SIG-M5 treated with dmso at 0.1 percent for 504 hours (cell line): ENCODE data around the gene GLO1.
"Not testable (repeated sequence)": the region's sequence is repeated elsewhere in the genome, so short reads cannot be mapped to it uniquely, and the experiment has no call there.

Experiments used
- DNase-seq: peaks from one replicate; lab custom pipeline; 2025; ENCODE audit not compliant: unreplicated experiment; lab: John Stamatoyannopoulos, UW

Gene GLO1

DNA sequence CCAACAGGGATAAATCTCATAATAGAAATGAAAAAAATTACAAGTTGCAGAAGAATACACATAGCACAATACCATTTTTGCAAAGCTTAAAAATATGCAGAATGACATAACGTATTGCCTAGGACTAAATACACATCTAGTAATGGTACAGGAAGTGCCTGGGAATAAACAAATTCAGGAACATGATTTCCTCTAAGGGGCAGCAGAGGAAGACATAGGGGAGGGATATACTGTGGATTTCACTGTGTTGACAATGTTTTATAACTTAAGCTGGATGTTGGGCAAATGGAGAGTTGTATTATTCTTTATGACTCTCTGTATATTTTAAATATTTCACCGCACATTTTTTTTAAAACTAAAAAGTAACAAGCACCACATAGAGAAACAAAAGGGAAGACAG lies 5.6 kb upstream of the GLO1 start:
- DNase-seq = no peak

GRCh38 chr6:38705924-38706323 lies 3.0 kb upstream of the GLO1 start:
- no peak for DNase-seq

DNA sequence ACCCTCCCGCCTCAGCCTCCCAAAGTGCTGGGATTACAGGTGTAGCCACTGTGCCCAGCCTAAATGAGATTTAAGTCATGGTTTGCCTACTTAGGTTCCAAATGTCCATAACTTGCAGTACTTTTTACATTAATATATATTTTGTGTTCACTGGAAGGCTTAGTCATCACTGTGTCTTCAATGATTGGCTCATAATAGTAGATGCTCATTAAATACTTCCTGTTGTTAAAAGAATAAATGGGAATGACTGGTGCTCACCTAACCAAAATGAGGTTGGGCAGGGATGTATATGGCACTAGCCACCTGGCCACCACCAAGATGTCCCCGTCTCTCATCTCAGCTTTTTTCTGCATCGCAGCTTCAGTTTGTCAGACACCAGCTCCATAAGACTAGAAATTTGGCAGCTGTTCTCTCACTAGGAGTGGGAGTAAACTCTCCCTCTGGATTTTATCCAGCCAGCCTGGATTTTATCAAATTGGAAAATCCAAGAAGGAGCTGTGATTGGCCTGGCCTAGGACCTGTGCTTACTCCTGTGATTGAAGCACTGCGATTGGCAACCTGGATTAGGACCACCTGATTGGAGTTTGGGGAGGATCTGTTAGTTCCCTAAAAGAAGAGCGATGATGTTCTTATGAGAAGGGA lies 1.1 kb upstream of the GLO1 start:
- DNase-seq = no peak

DNA sequence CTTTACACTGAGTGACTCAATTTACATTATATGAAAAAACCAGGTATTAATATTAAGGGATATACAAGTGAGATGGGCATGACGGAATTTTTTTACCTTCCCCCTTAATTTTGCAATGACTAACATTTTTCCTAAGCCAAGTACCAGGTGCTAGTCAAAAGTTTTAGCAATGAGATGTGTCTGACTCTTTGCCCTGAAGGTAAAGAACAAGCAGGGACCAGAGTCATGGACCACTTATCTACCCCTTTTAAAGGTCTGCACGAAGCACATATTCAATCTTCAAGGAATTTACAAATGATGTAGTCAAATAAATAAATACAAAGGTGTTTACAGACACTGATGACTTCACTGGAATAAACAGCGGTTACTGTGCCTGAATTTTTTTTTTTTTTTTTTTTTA lies 1.4 kb downstream of the GLO1 start:
- no peak for DNase-seq

DNA sequence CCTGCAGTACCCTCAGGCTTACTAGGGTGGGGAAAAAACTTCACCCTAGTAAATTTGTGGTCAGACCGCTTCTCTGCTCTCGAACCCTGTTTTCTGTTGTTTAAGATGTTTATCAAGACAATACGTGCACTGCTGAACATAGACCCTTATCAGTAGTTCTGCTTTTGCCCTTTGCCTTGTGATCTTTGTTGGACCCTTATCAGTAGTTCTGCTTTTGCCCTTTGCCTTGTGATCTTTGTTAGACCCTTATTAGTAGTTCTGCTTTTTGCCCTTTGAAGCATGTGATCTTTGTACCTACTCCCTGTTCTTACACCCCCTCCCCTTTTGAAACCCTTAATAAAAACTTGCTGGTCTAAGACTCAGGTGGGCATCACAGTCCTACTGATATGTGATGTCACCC lies 3.2 kb downstream of the GLO1 start:
- DNase-seq = not testable (repeated sequence)

DNA sequence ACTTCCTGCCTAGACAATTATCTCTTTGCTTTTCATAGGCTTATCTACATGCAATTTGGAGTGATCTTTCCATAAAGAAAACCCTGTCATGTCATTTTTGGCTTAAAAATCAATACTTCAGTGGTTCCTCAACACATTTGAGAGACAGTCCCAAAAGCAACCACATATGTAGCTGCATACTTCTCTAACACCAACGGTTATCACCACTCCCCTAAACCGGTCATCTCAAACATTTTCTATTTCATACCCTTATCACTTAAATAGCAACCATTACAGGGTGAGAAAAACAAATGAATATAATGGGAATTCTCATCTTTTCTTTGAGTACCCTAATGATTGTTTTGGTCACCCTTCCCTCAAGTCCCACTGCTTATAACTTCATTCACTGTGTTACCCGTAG lies 5.1 kb downstream of the GLO1 start:
- DNase-seq = no peak

DNA sequence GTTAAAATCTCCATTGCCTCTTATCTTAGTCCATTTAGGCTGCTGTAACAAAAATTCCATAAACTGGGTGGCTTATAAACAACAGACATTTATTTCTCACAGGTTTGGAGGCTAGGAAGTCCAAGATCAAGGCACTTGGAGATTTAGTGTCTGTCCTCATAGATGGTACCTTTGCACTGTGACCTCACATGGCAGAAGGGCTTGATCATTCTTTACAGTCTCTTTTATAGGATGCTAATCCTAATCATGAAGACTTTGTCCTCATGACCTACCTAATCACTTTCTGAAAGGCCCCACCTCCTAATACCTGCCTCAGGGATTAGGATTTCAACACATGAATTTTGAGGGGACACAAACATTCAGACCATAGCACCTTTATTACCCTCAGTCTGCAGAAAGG lies 6.6 kb downstream of the GLO1 start:
- DNase-seq = no peak

DNA sequence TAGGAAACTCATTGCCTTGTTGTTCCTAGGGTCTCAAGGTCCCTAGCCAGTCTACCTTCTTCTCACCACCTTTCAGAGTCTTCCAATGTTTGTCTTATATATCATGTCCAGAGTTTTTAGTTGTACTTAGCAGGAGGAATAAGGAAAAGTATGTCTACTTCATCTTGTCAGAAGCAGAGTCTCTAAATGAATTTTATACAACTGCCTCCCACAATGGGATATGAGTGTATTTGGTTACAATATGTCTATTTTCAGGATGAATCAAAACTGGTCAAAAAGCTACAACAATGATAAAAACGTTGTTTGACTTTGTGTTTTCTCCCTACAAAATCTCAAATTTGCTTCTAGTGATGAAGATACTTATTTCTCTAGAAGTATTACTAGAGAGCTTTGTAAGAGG lies 7.0 kb downstream of the GLO1 start:
- no peak for DNase-seq

GRCh38 chr6:38695227-38695900 lies 7.6 kb downstream of the GLO1 start:
- no peak for DNase-seq

GRCh38 chr6:38688579-38689087 lies 14.3 kb downstream of the GLO1 start:
- DNase-seq = no peak

- no peak for DNase-seq
Observed at GRCh38 chr6:38687549-38687948, 15.4 kb downstream of the GLO1 start.

- DNase-seq = no peak
Observed at GRCh38 chr6:38687043-38687353, 15.9 kb downstream of the GLO1 start.

DNA sequence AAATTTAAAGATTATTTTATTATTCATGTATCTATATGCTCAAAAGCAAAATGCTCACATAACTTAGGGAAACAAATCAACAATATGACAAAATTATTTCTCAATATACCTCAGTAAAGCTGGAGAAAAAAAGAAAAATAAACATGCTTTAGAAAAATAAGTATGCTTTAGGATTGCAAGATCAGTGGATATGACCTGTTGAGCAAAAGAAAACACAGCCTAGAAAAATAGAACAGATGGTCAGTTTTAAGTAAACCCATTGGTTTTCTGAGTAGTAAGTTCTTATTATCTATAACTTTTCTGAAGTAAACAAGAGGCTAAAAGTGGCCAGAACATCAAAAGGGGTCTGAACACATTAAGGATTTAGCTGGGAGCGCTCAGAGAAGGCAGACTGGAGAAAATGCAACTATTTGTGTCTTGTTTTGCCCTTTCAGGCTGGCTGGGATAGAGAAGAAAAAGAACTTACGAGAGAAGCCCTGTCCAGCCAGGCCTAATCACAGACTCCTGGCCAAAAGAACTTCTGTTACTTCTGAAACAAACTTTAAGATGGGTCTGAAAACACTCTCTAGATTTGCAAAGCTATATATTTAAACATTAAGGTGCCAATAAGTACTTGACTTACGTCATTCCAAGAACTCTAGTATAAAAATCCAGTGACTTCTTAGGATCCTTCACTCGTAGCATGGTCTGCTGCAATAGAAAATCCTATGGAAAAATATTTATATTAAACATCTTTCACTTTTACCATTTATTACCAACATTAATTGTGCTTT lies 16.5 kb downstream of the GLO1 start:
- no peak for DNase-seq

- no peak for DNase-seq
Observed at GRCh38 chr6:38684904-38685303, 18.0 kb downstream of the GLO1 start.

GRCh38 chr6:38684237-38684636 lies 18.7 kb downstream of the GLO1 start:
- no peak for DNase-seq

DNA sequence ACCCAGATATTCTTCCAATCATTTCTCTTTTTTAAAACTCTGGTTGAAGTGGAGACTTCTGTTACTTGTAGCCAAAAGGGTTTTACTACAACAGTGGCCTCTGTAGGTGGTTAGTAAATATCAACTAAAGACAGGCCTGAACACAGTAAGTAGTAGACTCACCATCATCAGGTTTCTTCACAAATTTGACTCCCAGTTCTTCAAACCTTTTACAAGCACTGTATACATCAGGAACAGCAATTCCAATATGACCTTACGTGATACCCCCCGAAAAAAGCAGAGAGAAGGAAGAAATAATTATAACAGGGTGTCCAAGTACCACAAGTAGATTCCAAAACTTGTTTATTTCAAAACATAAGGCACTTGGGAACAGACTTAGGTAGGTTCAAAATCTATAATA lies 21.1 kb downstream of the GLO1 start:
- peak; percentile 28 for DNase-seq

DNA sequence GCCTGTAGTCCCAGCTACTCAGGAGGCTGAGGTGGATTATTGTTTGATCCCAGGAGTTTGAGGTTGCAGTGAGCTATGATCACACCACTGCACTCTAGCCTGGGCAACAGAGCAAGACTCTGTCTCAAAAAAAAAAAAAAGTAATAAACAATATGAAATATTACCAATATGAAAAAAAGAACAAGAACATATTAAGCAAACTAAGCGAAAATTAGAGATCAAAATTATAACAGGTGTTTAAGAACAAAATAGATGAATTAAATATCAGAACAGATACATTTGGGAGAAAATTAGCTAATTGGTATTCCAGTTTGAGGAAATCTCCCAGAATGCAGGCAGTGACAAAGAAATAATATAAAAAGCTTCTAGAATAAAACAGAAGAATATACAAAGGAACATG lies 23.3 kb downstream of the GLO1 start:
- no peak for DNase-seq

- no peak for DNase-seq
Observed at GRCh38 chr6:38678178-38678760, 24.7 kb downstream of the GLO1 start.

DNA sequence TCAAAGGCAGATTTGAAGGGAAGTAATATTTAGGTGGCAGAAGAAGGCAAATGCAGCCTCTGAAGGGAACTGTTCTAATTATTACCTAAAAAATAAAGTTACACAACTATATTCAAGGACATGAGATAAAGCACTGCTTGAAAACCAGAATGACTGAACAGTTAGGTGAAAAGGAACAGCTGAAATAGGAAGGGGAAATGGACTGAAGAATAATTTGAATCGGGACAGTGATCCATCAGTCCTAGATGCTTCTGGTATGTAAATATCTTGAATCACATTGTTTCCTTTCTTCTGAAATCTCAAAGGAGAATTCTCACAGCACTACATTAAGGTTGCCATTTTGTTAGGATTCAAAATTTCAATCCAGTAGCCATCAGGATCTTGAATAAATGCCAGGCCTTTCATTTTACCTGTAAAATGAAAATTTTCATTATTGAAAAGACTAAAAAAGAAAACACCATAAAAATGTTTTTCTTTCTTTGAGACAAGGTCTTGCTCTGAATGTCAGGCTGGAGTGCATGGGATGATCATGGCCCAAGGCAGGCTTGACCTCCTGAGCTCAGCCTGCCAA lies 25.9 kb downstream of the GLO1 start:
- no peak for DNase-seq

GRCh38 chr6:38676236-38676973 lies 26.5 kb downstream of the GLO1 start:
- no peak for DNase-seq
